ENCODE data around the gene OR52K1.
"Not testable (repeated sequence)": the region's sequence is repeated elsewhere in the genome, so short reads cannot be mapped to it uniquely, and the experiment has no call there.

Gene OR52K1

GRCh38 chr11:4491405-4491804 lies 9.0 kb downstream of the OR52K1 start:
- H3K27ac ChIP-seq (replicated peaks; ENCODE audit: low read length); H2AFZ ChIP-seq (ENCODE audit: low read length); H4K91ac ChIP-seq (ENCODE audit: low read depth, low read length, poor library complexity); H3K18ac ChIP-seq (ENCODE audit: low read length); H3K23ac ChIP-seq (ENCODE audit: low read depth, low read length, poor library complexity); H3K36me3 ChIP-seq (replicated peaks in 1 of 2; ENCODE audit: control insufficient read depth in 2 of 2, insufficient read depth in 2 of 2, low read length in 2 of 2); H3K9ac ChIP-seq (ENCODE audit: low read depth, low read length, poor library complexity); H2BK15ac ChIP-seq (ENCODE audit: low read length); H2AK5ac ChIP-seq (ENCODE audit: low read depth, low read length); H4K8ac ChIP-seq (ENCODE audit: low read depth, low read length); H3K14ac ChIP-seq (ENCODE audit: low read length); H3K4me1 ChIP-seq (ENCODE audit: control insufficient read depth in 2 of 2, insufficient read depth in 1 of 2, low read depth in 1 of 2, low read length in 2 of 2); H3K4me3 ChIP-seq (ENCODE audit: low read length in 2 of 2); H2BK12ac ChIP-seq (ENCODE audit: low read length); H3K4ac ChIP-seq (ENCODE audit: low read length); H2BK120ac ChIP-seq (ENCODE audit: low read depth, low read length); H3K79me1 ChIP-seq (ENCODE audit: low read depth, low read length); H3K9me3 ChIP-seq (replicated peaks in 1 of 2; ENCODE audit: control insufficient read depth in 2 of 2, insufficient read depth in 1 of 2, low read depth in 1 of 2, low read length in 2 of 2); H3K4me2 ChIP-seq (ENCODE audit: insufficient read depth, low read length, poor library complexity, severe bottlenecking); H2BK5ac ChIP-seq (ENCODE audit: low read length); DNase-seq (ENCODE audit: low spot score): not testable (repeated sequence)
- WGBS, 2 donors (ENCODE audit: extremely low coverage in 2 of 2, insufficient read length in 2 of 2, insufficient replicate concordance in 1 of 2) = no CpG with 5 or more reads among the region's 2 CpGs
- H3K27me3 ChIP-seq (ENCODE audit: control insufficient read depth in 3 of 3, insufficient read depth in 3 of 3, low read depth in 1 of 3, low read length in 3 of 3) = peaks cover 0 to 21% (median 0%) of the 10 kb centered on the region in 3 experiments

DNA sequence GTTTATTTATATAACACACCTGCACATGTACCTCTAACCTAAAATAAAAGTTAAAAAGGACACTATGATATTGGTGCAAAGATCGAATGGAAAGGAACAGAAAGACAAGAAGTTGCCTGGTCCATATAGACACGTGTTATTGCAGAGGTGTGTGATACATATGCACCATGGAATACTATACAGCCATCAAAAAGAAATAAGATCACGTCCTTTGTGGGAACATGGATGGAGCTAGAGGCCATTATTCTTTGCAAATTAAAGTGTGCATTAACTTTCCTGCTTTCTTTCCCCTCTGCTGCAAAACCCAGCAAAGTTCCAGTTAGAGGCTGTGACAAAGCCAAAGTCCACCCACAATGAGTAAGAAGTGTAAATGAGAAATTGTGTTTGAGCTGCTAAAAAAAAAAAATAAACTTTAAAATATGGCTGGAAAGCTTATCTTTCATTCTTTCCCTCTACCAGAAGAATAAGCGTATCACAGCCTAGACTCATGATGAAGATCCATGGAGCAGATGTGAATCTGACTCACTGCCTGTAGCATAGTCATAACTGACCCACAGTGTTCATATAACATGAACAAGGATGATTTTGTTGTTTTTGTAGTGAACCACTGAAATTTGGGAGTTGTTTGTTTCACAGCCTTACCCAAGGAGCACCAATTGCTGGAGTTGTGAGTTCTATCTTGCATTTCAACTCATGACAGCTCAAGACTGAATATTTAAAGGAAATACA lies 9.6 kb downstream of the OR52K1 start:
- Histone ChIP-seq H3K4me2 (ENCODE audit: insufficient read depth, low read length, poor library complexity, severe bottlenecking) (no peak overlapping the region), H3K4me1 (ENCODE audit: control insufficient read depth in 2 of 2, insufficient read depth in 1 of 2, low read depth in 1 of 2, low read length in 2 of 2) (no peaks in the 10 kb centered on the region), H3K36me3 (replicated peaks in 1 of 2; ENCODE audit: control insufficient read depth in 2 of 2, insufficient read depth in 2 of 2, low read length in 2 of 2) (no peaks in the 10 kb centered on the region), H3K14ac (ENCODE audit: low read length) (no peak overlapping the region), H4K8ac (ENCODE audit: low read depth, low read length) (no peak overlapping the region), H3K4ac (ENCODE audit: low read length) (no peak overlapping the region), H3K23ac (ENCODE audit: low read depth, low read length, poor library complexity) (no peak overlapping the region), H2BK5ac (ENCODE audit: low read length) (no peak overlapping the region), H3K9me3 (replicated peaks in 1 of 2; ENCODE audit: control insufficient read depth in 2 of 2, insufficient read depth in 1 of 2, low read depth in 1 of 2, low read length in 2 of 2) (no peaks in the 10 kb centered on the region), H2AK5ac (ENCODE audit: low read depth, low read length) (no peak overlapping the region), H2BK15ac (ENCODE audit: low read length) (no peak overlapping the region), H3K27ac (replicated peaks; ENCODE audit: low read length) (no peak overlapping the region), H3K27me3 (ENCODE audit: control insufficient read depth in 3 of 3, insufficient read depth in 3 of 3, low read depth in 1 of 3, low read length in 3 of 3) (peaks cover 0 to 27% (median 0%) of the 10 kb centered on the region in 3 experiments), H3K4me3 (ENCODE audit: low read length in 2 of 2) (no peak overlapping the region), H3K79me1 (ENCODE audit: low read depth, low read length) (no peaks in the 10 kb centered on the region), H3K18ac (ENCODE audit: low read length) (no peak overlapping the region), H2AFZ (ENCODE audit: low read length) (no peak overlapping the region), H3K9ac (ENCODE audit: low read depth, low read length, poor library complexity) (no peak overlapping the region), H2BK120ac (ENCODE audit: low read depth, low read length) (no peak overlapping the region), H4K91ac (ENCODE audit: low read depth, low read length, poor library complexity) (no peak overlapping the region), H2BK12ac (ENCODE audit: low read length) (no peak overlapping the region)
- no peak for DNase-seq (ENCODE audit: low spot score)
- no CpG with 5 or more reads among the region's 4 CpGs for WGBS, 2 donors (ENCODE audit: extremely low coverage in 2 of 2, insufficient read length in 2 of 2, insufficient replicate concordance in 1 of 2)

DNA sequence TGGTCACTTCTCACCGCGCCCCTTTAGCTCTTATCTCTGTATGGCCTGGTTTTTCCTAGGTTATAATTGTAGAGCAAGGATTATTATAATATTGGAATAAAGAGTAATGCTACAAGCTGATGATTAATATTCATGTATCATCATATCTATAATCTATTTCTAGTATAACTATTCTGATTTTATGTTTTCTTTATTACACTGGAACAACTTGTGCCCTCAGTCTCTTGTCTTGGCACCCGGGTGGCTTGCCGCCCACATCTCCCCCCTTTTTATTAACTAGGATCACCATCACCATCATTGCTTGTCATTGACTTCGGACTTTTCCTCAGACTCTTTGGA lies 11.0 kb downstream of the OR52K1 start:
- Histone ChIP-seq H4K91ac (ENCODE audit: low read depth, low read length, poor library complexity) (no peak overlapping the region), H3K4me2 (ENCODE audit: insufficient read depth, low read length, poor library complexity, severe bottlenecking) (no peak overlapping the region), H3K18ac (ENCODE audit: low read length) (no peak overlapping the region), H3K9me3 (replicated peaks in 1 of 2; ENCODE audit: control insufficient read depth in 2 of 2, insufficient read depth in 1 of 2, low read depth in 1 of 2, low read length in 2 of 2) (no peaks in the 10 kb centered on the region), H3K4ac (ENCODE audit: low read length) (no peak overlapping the region), H3K4me3 (ENCODE audit: low read length in 2 of 2) (no peak overlapping the region), H2BK15ac (ENCODE audit: low read length) (no peak overlapping the region), H3K23ac (ENCODE audit: low read depth, low read length, poor library complexity) (no peak overlapping the region), H3K27me3 (ENCODE audit: control insufficient read depth in 3 of 3, insufficient read depth in 3 of 3, low read depth in 1 of 3, low read length in 3 of 3) (peaks cover 0 to 37% (median 0%) of the 10 kb centered on the region in 3 experiments), H3K9ac (ENCODE audit: low read depth, low read length, poor library complexity) (no peak overlapping the region), H3K14ac (ENCODE audit: low read length) (no peak overlapping the region), H2AK5ac (ENCODE audit: low read depth, low read length) (no peak overlapping the region), H3K36me3 (replicated peaks in 1 of 2; ENCODE audit: control insufficient read depth in 2 of 2, insufficient read depth in 2 of 2, low read length in 2 of 2) (no peaks in the 10 kb centered on the region), H2BK12ac (ENCODE audit: low read length) (no peak overlapping the region), H2AFZ (ENCODE audit: low read length) (no peak overlapping the region), H3K79me1 (ENCODE audit: low read depth, low read length) (no peaks in the 10 kb centered on the region), H4K8ac (ENCODE audit: low read depth, low read length) (no peak overlapping the region), H2BK120ac (ENCODE audit: low read depth, low read length) (no peak overlapping the region), H3K27ac (replicated peaks; ENCODE audit: low read length) (no peak overlapping the region), H3K4me1 (ENCODE audit: control insufficient read depth in 2 of 2, insufficient read depth in 1 of 2, low read depth in 1 of 2, low read length in 2 of 2) (no peaks in the 10 kb centered on the region), H2BK5ac (ENCODE audit: low read length) (no peak overlapping the region)
- no CpG with 5 or more reads among the region's 5 CpGs for WGBS, 2 donors (ENCODE audit: extremely low coverage in 2 of 2, insufficient read length in 2 of 2, insufficient replicate concordance in 1 of 2)
- no peak for DNase-seq (ENCODE audit: low spot score)

DNA sequence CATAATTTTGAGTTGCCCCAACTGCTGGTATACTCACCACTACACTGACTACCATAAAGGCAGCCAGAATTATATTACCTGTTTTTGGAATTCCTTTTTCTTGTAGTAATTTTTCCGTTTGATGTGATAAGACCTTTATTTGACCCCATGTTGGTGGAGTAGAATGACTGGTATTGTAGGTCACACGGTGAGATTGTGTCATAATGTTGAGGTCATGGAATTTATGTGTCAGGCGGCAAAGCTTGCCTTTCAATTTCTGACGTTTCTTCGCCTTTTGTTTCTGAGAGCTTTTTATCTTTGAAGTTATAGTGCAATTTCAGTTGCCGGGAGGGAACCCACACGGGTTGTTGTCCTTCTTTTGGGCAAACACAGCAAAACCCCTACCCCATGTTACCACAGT lies 13.0 kb downstream of the OR52K1 start:
- H3K27me3 ChIP-seq (ENCODE audit: control insufficient read depth in 3 of 3, insufficient read depth in 3 of 3, low read depth in 1 of 3, low read length in 3 of 3) = peaks cover 0 to 37% (median 0%) of the 10 kb centered on the region in 3 experiments
- no peak overlapping the region for H3K18ac ChIP-seq (ENCODE audit: low read length)
- no peak overlapping the region for H2BK15ac ChIP-seq (ENCODE audit: low read length)
- no peaks in the 10 kb centered on the region for H3K9me3 ChIP-seq (replicated peaks in 1 of 2; ENCODE audit: control insufficient read depth in 2 of 2, insufficient read depth in 1 of 2, low read depth in 1 of 2, low read length in 2 of 2)
- H3K4me3 ChIP-seq (ENCODE audit: low read length in 2 of 2) = no peak overlapping the region
- DNase-seq (ENCODE audit: low spot score) = no peak
- H3K4me1 ChIP-seq (ENCODE audit: control insufficient read depth in 2 of 2, insufficient read depth in 1 of 2, low read depth in 1 of 2, low read length in 2 of 2) = no peaks in the 10 kb centered on the region
- H2BK12ac ChIP-seq (ENCODE audit: low read length) = no peak overlapping the region
- no peak overlapping the region for H2AFZ ChIP-seq (ENCODE audit: low read length)
- H3K27ac ChIP-seq (replicated peaks; ENCODE audit: low read length) = no peak overlapping the region
- no peaks in the 10 kb centered on the region for H3K36me3 ChIP-seq (replicated peaks in 1 of 2; ENCODE audit: control insufficient read depth in 2 of 2, insufficient read depth in 2 of 2, low read length in 2 of 2)
- H3K79me1 ChIP-seq (ENCODE audit: low read depth, low read length) = no peaks in the 10 kb centered on the region
- H3K4me2 ChIP-seq (ENCODE audit: insufficient read depth, low read length, poor library complexity, severe bottlenecking) = no peak overlapping the region
- WGBS, 2 donors (ENCODE audit: extremely low coverage in 2 of 2, insufficient read length in 2 of 2, insufficient replicate concordance in 1 of 2) = no CpG with 5 or more reads among the region's 7 CpGs
- H4K8ac ChIP-seq (ENCODE audit: low read depth, low read length) = no peak overlapping the region
- no peak overlapping the region for H3K9ac ChIP-seq (ENCODE audit: low read depth, low read length, poor library complexity)
- H2BK120ac ChIP-seq (ENCODE audit: low read depth, low read length) = no peak overlapping the region
- H2BK5ac ChIP-seq (ENCODE audit: low read length) = no peak overlapping the region
- H3K14ac ChIP-seq (ENCODE audit: low read length) = no peak overlapping the region
- H3K23ac ChIP-seq (ENCODE audit: low read depth, low read length, poor library complexity) = no peak overlapping the region
- H3K4ac ChIP-seq (ENCODE audit: low read length) = no peak overlapping the region
- H4K91ac ChIP-seq (ENCODE audit: low read depth, low read length, poor library complexity) = no peak overlapping the region
- no peak overlapping the region for H2AK5ac ChIP-seq (ENCODE audit: low read depth, low read length)

Data from neuronal stem cell (in vitro differentiated cells).